H1 (cell line): ENCODE measurements around the gene TOP3B. TPM values are rescaled to one million over a fixed set of nuclear protein-coding genes. Genes with fewer than 3 reads are reported as not detected.

ENCODE experiments used
- CTCF ChIA-PET: fragments of 300-600 bp; sonication (Branson Sonifier 250); formaldehyde crosslinking; loops from one replicate; lab custom pipeline; 2021; ENCODE audit not compliant: partially characterized antibody; lab: Charles Lee
- POLR2A ChIA-PET: fragments of 300-600 bp; sonication (Branson Sonifier 250); formaldehyde crosslinking; loops from one replicate; lab custom pipeline; 2021; ENCODE audit warnings: inconsistent platforms; ENCODE audit not compliant: partially characterized antibody; lab: Charles Lee
- DNase-seq, 2 experiments: peaks; one replicate each; pipeline versions ENCODE4 v3.0.0 to v3.0.0-alpha.2; 2010 to 2022; ENCODE audit warnings: low spot score in 2 of 2, low read depth in 1 of 2, mixed read lengths in 1 of 2
- FAIRE-seq: peaks from 2 replicates; lab custom pipeline; 2011; peaks lifted over from hg19 to GRCh38; lab: Jason Lieb, UNC
- H2AFZ ChIP-seq: 2 replicates; pipeline ENCODE4 v1.8.1; 2012; ENCODE audit warnings: low read length, inconsistent platforms
- H2AK5ac ChIP-seq: 2 replicates; pipeline ENCODE4 v1.6.1; 2013; ENCODE audit warnings: low read depth, low read length
- H2BK120ac ChIP-seq: replicated peaks from 2 replicates; pipeline ENCODE3; 2013; ENCODE audit warnings: low read depth, low read length, inconsistent platforms
- H2BK12ac ChIP-seq: 2 replicates; pipeline ENCODE4 v1.6.1; 2013; ENCODE audit warnings: low read depth, low read length
- H2BK15ac ChIP-seq: 2 replicates; pipeline ENCODE4 v1.6.1; 2013; ENCODE audit warnings: low read length
- H2BK20ac ChIP-seq: 2 replicates; pipeline ENCODE4 v1.6.1; 2013; ENCODE audit warnings: low read length
- H2BK5ac ChIP-seq: 2 replicates; pipeline ENCODE4 v1.6.1; 2013; ENCODE audit warnings: low read depth, low read length
- H3K14ac ChIP-seq: 2 replicates; pipeline ENCODE4 v1.6.1; 2013; ENCODE audit warnings: inconsistent platforms; ENCODE audit not compliant: insufficient read length
- H3K18ac ChIP-seq: 2 replicates; pipeline ENCODE4 v1.6.1; 2013; ENCODE audit warnings: low read length; ENCODE audit errors: extremely low read depth
- H3K23ac ChIP-seq: 2 replicates; pipeline ENCODE4 v1.6.1; 2013; ENCODE audit warnings: inconsistent platforms; ENCODE audit not compliant: insufficient read length
- H3K23me2 ChIP-seq: 2 replicates; pipeline ENCODE4 v1.6.1; 2013; ENCODE audit warnings: low read depth, low read length
- H3K27ac ChIP-seq: 2 replicates; pipeline ENCODE4 v1.6.1; 2011; ENCODE audit warnings: low read depth, low read length, inconsistent platforms
- H3K27me3 ChIP-seq, 4 experiments: replicated peaks in 1 of 4; 1 replicate in 1 of 4; 2 replicates in 3 of 4; pipeline versions ENCODE4 v1.6.1 to v1.8.1; 2011 to 2013; ENCODE audit warnings: low read length in 3 of 4, mild to moderate bottlenecking in 3 of 4, inconsistent platforms in 2 of 4, mixed read lengths in 2 of 4, moderate library complexity in 1 of 4; ENCODE audit not compliant: control insufficient read depth in 3 of 4, insufficient read depth in 3 of 4; ENCODE audit errors: extremely low read depth in 1 of 4
- H3K36me3 ChIP-seq, 4 experiments: 2 replicates each; pipeline versions ENCODE4 v1.6.1 to v1.8.1; 2011 to 2013; ENCODE audit warnings: mild to moderate bottlenecking in 4 of 4, low read length in 3 of 4, moderate library complexity in 2 of 4, control low read depth in 1 of 4, inconsistent platforms in 1 of 4; ENCODE audit not compliant: insufficient read depth in 4 of 4, control insufficient read depth in 2 of 4
- H3K4ac ChIP-seq: replicated peaks from 2 replicates; pipeline ENCODE3; 2013; ENCODE audit warnings: low read length, low read depth, mixed read lengths, inconsistent platforms; ENCODE audit not compliant: insufficient read length
- H3K4me1 ChIP-seq, 4 experiments: replicated peaks in 1 of 4; 1 replicate in 1 of 4; 2 replicates in 3 of 4; pipeline versions ENCODE4 v1.6.1 to v1.8.1; 2011 to 2013; ENCODE audit warnings: low read length in 3 of 4, inconsistent platforms in 2 of 4, mixed read lengths in 1 of 4; ENCODE audit not compliant: insufficient read depth in 4 of 4, control insufficient read depth in 3 of 4
- H3K4me2 ChIP-seq, 2 experiments: 2 replicates each; pipeline versions ENCODE4 v1.6.1 to v1.8.1; 2011 to 2013; ENCODE audit warnings: low read depth in 2 of 2, low read length in 2 of 2, control low read depth in 1 of 2, inconsistent platforms in 1 of 2, mild to moderate bottlenecking in 1 of 2; ENCODE audit not compliant: insufficient read depth in 1 of 2
- H3K4me3 ChIP-seq, 4 experiments: fragments of 200-600, 300-600 bp in 1 of 4; sonication (generic), shearing (Covaris generic), sonication (Bioruptor Twin) in 1 of 4; 2 replicates each; pipeline versions ENCODE4 v1.5.1 to v1.8.1; 2011 to 2016; ENCODE audit warnings: low read length in 4 of 4, low read depth in 3 of 4, control low read depth in 2 of 4, inconsistent platforms in 2 of 4, mild to moderate bottlenecking in 2 of 4, mixed read lengths in 1 of 4, moderate library complexity in 1 of 4; ENCODE audit not compliant: insufficient read depth in 2 of 4; ENCODE audit errors: extremely low read depth in 1 of 4
- H3K56ac ChIP-seq: replicated peaks from 2 replicates; pipeline ENCODE3; 2013; ENCODE audit warnings: low read depth, mild to moderate bottlenecking, mixed read lengths, low read length, inconsistent platforms; ENCODE audit not compliant: insufficient read length
- H3K79me1 ChIP-seq: 2 replicates; pipeline ENCODE4 v1.6.1; 2013; ENCODE audit warnings: low read depth, low read length, control low read depth
- H3K79me2 ChIP-seq, 2 experiments: 2 replicates each; pipeline versions ENCODE4 v1.6.1 to v1.8.1; 2012 to 2013; ENCODE audit warnings: low read length in 2 of 2, mild to moderate bottlenecking in 2 of 2, inconsistent platforms in 1 of 2; ENCODE audit not compliant: insufficient read depth in 2 of 2, control insufficient read depth in 1 of 2
- H3K9ac ChIP-seq, 4 experiments: replicated peaks in 1 of 4; 1 replicate in 1 of 4; 2 replicates in 3 of 4; pipeline versions ENCODE4 v1.6.1 to v1.8.1; 2011 to 2013; ENCODE audit warnings: low read depth in 3 of 4, low read length in 3 of 4, control low read depth in 2 of 4, mild to moderate bottlenecking in 2 of 4, moderate library complexity in 2 of 4, inconsistent platforms in 1 of 4; ENCODE audit errors: extremely low read depth in 1 of 4
- H3K9me3 ChIP-seq, 2 experiments: 2 replicates each; pipeline versions ENCODE4 v1.6.1 to v1.8.1; 2012 to 2013; ENCODE audit warnings: mild to moderate bottlenecking in 2 of 2, moderate library complexity in 2 of 2, control low read depth in 1 of 2, inconsistent platforms in 1 of 2, low read depth in 1 of 2, low read length in 1 of 2, mixed read lengths in 1 of 2; ENCODE audit not compliant: insufficient read depth in 2 of 2
- H4K20me1 ChIP-seq, 2 experiments: replicated peaks in 1 of 2; 2 replicates each; pipeline versions ENCODE3 to v1.8.1; 2011 to 2013; ENCODE audit warnings: inconsistent platforms in 2 of 2, low read length in 2 of 2, mild to moderate bottlenecking in 1 of 2; ENCODE audit not compliant: insufficient read depth in 2 of 2, control insufficient read depth in 1 of 2
- H4K5ac ChIP-seq: 2 replicates; pipeline ENCODE4 v1.6.1; 2013; ENCODE audit warnings: low read length, low read depth, mixed read lengths, inconsistent platforms; ENCODE audit not compliant: insufficient read length
- H4K8ac ChIP-seq: 2 replicates; pipeline ENCODE4 v1.8.0; 2013; ENCODE audit warnings: mild to moderate bottlenecking, moderate library complexity, low read length, inconsistent platforms; ENCODE audit not compliant: insufficient read depth; ENCODE audit errors: extremely low read depth
- H4K91ac ChIP-seq: replicated peaks from 2 replicates; pipeline ENCODE3; 2013; ENCODE audit warnings: low read length, mixed read lengths, inconsistent platforms; ENCODE audit not compliant: insufficient read length
- JUND ChIP-seq: IDR thresholded peaks from 2 replicates; pipeline ENCODE4 v1.6.1; 2011; ENCODE audit warnings: mild to moderate bottlenecking, improper control_type of control experiment, low read length
- NRF1 ChIP-seq: IDR thresholded peaks from 2 replicates; pipeline ENCODE4 v1.6.1; 2011; ENCODE audit warnings: mild to moderate bottlenecking, low read depth, low read length, improper control_type of control experiment
- RNF2 ChIP-seq: fragments of 200-900, 300-1000 bp; sonication (generic); IDR thresholded peaks from 2 replicates; pipeline ENCODE4 v1.7.1; 2016; ENCODE audit warnings: borderline replicate concordance, low read depth, mild to moderate bottlenecking, antibody characterized with exemption, low read length; ENCODE audit not compliant: poor library complexity, severe bottlenecking; ENCODE audit errors: missing control alignments
- RXRA ChIP-seq: IDR thresholded peaks from 2 replicates; pipeline ENCODE4 v1.6.1; 2011; ENCODE audit warnings: low read depth, mild to moderate bottlenecking, low read length, moderate library complexity; ENCODE audit not compliant: insufficient read depth
- WGBS, 2 experiments: shearing (Covaris generic) in 1 of 2; methylation state at CpG; one replicate each; pipeline versions ENCODE4 v1.1.6 to v1.1.7; 2013 to 2015; ENCODE audit warnings: low lambda C conversion rate in 2 of 2, mixed read lengths in 2 of 2, inconsistent platforms in 1 of 2, low coverage in 1 of 2, missing lambda C conversion rate in 1 of 2; ENCODE audit not compliant: insufficient replicate concordance in 2 of 2, insufficient coverage in 1 of 2, insufficient read length in 1 of 2; ENCODE audit errors: extremely low coverage in 1 of 2, missing lambda C conversion rate in 1 of 2; 5-methylcytosine and 5-hydroxymethylcytosine counted together
- polyA plus RNA-seq, 7 experiments: library from polyadenylated mRNA; depleted of rRNA in 3 of 7; stranded (reverse) in 5 of 7; unstranded in 2 of 7; fragments of >200 nt in 5 of 7; fragments of 200-250 nt in 2 of 7; gene quantifications; 1 replicate in 5 of 7; 2 replicates in 1 of 7; 4 replicates in 1 of 7; pipeline versions ENCODE4 v1.2.1 to v1.2.3, GENCODE V29; 2011 to 2013; ENCODE audit warnings: missing spikeins in 2 of 7, mixed read lengths in 2 of 7
- total RNA-seq: library from RNA; stranded (reverse); fragmentation: NEBNext Ultra II Directional; extraction: Animal tissue kit (Norgen Biotek cat#: 25700); gene quantifications from 2 replicates; pipeline ENCODE4 v1.2.1, GENCODE V29; 2021
- TF ChIP-seq, protein P1 (sequence below): IDR thresholded peaks from 2 replicates; pipeline ENCODE4 v1.6.1; 2011; ENCODE audit warnings: low read length, improper control_type of control experiment

The TOP3B gene
- total and polyA plus RNA-seq, 2 of the 8 experiments (the other 6 are each of a cell fraction or from before 2014, with no cell fraction given), result 30.4 to 52.8 TPM

DNA sequence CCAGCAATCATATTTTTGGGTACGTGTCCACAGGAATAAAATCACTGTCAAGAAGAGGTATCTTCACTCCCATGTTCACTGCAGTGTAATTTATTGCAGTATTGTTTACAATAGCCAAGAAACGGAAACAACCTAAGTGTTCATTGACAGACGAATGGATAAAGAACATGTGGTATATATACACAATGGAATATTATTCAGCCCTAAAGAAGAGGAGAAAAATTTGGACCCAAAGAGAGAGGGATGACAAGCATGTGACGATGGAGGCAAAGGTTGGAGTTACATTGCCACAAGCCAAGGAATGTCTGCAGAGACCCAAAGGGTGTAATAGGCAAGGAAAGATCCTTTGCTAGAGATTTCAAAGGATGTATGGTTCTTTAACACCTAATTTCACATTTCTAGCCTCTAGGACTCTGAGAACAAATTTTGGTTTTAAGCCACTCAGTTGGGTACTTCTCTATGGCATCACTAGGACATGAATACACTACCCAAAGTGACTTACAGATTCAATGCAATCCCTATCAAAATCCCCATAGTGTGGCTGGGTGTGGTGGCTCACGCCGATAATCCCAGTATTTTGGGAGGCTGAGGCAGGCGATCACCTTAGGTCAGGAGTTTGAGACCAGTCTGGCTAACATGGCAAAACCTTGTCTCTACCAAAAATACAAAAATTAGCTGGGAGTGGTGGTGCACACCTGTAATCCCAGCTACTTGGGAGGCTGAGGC is 31.1 kb upstream of the TOP3B start:
- no peak overlapping the region for H2BK15ac ChIP-seq
- no peaks in the 10 kb centered on the region for H3K36me3 ChIP-seq
- H3K79me2 ChIP-seq, result no peaks in the 10 kb centered on the region
- H3K9ac ChIP-seq, result no peak overlapping the region
- H2AFZ ChIP-seq, result no peak overlapping the region
- no peak overlapping the region for H2BK5ac ChIP-seq
- TF ChIP-seq NRF1, result no peak
- TF ChIP-seq RXRA, result no peak
- TF ChIP-seq JUND, result no peak
- TF ChIP-seq, protein P1, sequence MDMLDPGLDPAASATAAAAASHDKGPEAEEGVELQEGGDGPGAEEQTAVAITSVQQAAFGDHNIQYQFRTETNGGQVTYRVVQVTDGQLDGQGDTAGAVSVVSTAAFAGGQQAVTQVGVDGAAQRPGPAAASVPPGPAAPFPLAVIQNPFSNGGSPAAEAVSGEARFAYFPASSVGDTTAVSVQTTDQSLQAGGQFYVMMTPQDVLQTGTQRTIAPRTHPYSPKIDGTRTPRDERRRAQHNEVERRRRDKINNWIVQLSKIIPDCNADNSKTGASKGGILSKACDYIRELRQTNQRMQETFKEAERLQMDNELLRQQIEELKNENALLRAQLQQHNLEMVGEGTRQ, result no peak
- no peak for TF ChIP-seq RNF2
- TF ChIP-seq, all 59 proteins: peak for 0
- H3K27ac ChIP-seq, result no peak overlapping the region
- no peaks in the 10 kb centered on the region; the same call in 1 of the 2 replicates for H3K23me2 ChIP-seq
- FAIRE-seq, result no peak
- no peak overlapping the region for H3K4me3 ChIP-seq
- H4K8ac ChIP-seq, result no peak overlapping the region
- no peak overlapping the region for H2AK5ac ChIP-seq
- no peaks in the 10 kb centered on the region for H4K20me1 ChIP-seq
- no peak overlapping the region for H3K4me2 ChIP-seq
- H3K9me3 ChIP-seq, result no peaks in the 10 kb centered on the region
- H3K56ac ChIP-seq, result no peak overlapping the region
- no peak overlapping the region for H3K4ac ChIP-seq
- no peak overlapping the region for H4K5ac ChIP-seq
- no peak overlapping the region for H2BK12ac ChIP-seq
- no peak overlapping the region for H3K23ac ChIP-seq
- peaks cover 0 to 5% (median 2%) of the 10 kb centered on the region in 4 experiments; a peak in 3 of 7 replicates for H3K4me1 ChIP-seq
- ChIA-PET POLR2A (no interaction called here), CTCF (interaction anchor here (1.4 kb wide), 1 partner anchor 10 kb away, joined by 5 read pairs; no protein-coding TSS in a partner anchor)
- H3K79me1 ChIP-seq, result no peaks in the 10 kb centered on the region
- no peak overlapping the region for H2BK120ac ChIP-seq
- no peak overlapping the region for H2BK20ac ChIP-seq
- no peak for DNase-seq
- H3K14ac ChIP-seq, result no peak overlapping the region
- no peak overlapping the region for H3K18ac ChIP-seq
- no peak overlapping the region for H4K91ac ChIP-seq
- H3K27me3 ChIP-seq, result peaks cover 23 to 74% (median 66%) of the 10 kb centered on the region in 4 experiments
- WGBS, 2 experiments, result 83% methylated on average over 7 of the region's 7 CpGs; no CpG with 5 or more reads in 1 of the 2 experiments
